ENCODE results near the gene USP50. TPM values are rescaled to one million over a fixed set of nuclear protein-coding genes. Genes with fewer than 3 reads are reported as not detected.

Gene USP50
- total RNA-seq (2022; extraction: Qiagen RNA extraction), result not detected in 5 replicates

GRCh38 chr15:50546566-50546965 lies at the start of gene USP50:
Gene USP50 (minus strand): TSS chr15:50546666. CDS start chr15:50546525, 141 bp downstream.

Other genes starting within 250 kb of the USP50 start
- 25.7 to 37.2 TPM (median 32.4 TPM) in 5 replicates for gene GABPB1, start 191.5 kb downstream of the USP50 start, total RNA-seq (2022; extraction: Qiagen RNA extraction)
- gene USP8, start 122.3 kb downstream of the USP50 start, total RNA-seq (2022; extraction: Qiagen RNA extraction), result 32.0 to 56.1 TPM (median 39.9 TPM) in 5 replicates
- gene TRPM7, start 140.1 kb upstream of the USP50 start, total RNA-seq (2022; extraction: Qiagen RNA extraction), result 20.2 to 37.0 TPM (median 22.3 TPM) in 5 replicates
- 83.4 to 101 TPM (median 96.9 TPM) in 5 replicates for gene SPPL2A, start 219.0 kb upstream of the USP50 start, total RNA-seq (2022; extraction: Qiagen RNA extraction)

Data from A549 treated with Hydrocortisone at 1 μM for 4 hours (cell line).